ENCODE data around the gene LRRC8D. TPM values are rescaled to one million over a fixed set of nuclear protein-coding genes. Genes with fewer than 3 reads are reported as not detected.

Gene LRRC8D
- total RNA-seq, 2 donors from 2014 or later, result 35.8 to 42.7 TPM

DNA sequence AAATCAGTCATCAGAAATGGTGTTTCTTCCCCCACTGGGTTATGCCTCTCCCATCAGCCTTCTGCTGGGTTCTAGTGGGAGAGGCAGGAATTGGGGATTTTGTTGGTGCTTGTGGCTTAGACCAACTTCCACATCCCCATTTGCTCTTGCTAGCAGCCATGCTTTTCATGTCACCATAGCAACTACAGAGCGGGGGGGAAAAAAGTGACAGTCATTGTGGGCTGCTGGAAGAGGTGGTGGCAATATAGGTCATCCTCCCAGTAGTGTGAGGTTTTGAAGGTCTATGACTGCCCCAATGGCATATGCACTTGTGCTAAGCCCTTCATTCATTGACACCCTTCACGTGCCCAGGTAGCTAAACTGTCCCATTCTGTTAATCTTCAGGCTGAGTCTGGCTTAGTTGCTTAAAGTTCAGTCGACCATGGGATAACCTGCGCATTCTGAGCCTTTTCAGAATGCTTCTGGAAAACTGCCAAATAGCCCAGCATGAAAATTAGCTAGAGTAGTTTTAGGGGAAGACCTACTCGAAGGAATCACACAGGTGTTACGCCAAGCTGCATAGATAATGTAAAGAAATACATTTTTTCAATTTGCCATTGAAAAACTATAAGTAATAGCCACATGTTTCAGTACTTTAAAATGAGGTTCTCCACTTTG is 120.4 kb downstream of the LRRC8D start:
- H3K4me3 ChIP-seq, result no peak overlapping the region
- intact Hi-C loops (cut with DNase I), result no loop called here
- H3K4me1 ChIP-seq, result peaks cover 3% of the 10 kb centered on the region
- H3K36me3 ChIP-seq, result no peaks in the 10 kb centered on the region
- no peaks in the 10 kb centered on the region for H3K27me3 ChIP-seq
- no peak overlapping the region for H3K9ac ChIP-seq (ENCODE audit: low read depth in 2 of 2, low read length in 2 of 2)
- no peak overlapping the region for H3K27ac ChIP-seq
- TF ChIP-seq, protein P1, sequence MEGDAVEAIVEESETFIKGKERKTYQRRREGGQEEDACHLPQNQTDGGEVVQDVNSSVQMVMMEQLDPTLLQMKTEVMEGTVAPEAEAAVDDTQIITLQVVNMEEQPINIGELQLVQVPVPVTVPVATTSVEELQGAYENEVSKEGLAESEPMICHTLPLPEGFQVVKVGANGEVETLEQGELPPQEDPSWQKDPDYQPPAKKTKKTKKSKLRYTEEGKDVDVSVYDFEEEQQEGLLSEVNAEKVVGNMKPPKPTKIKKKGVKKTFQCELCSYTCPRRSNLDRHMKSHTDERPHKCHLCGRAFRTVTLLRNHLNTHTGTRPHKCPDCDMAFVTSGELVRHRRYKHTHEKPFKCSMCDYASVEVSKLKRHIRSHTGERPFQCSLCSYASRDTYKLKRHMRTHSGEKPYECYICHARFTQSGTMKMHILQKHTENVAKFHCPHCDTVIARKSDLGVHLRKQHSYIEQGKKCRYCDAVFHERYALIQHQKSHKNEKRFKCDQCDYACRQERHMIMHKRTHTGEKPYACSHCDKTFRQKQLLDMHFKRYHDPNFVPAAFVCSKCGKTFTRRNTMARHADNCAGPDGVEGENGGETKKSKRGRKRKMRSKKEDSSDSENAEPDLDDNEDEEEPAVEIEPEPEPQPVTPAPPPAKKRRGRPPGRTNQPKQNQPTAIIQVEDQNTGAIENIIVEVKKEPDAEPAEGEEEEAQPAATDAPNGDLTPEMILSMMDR (IDR thresholded peaks at IDR 0.05), result no peak
- no peak for DNase-seq
- no peaks in the 10 kb centered on the region for H3K9me3 ChIP-seq

DNA sequence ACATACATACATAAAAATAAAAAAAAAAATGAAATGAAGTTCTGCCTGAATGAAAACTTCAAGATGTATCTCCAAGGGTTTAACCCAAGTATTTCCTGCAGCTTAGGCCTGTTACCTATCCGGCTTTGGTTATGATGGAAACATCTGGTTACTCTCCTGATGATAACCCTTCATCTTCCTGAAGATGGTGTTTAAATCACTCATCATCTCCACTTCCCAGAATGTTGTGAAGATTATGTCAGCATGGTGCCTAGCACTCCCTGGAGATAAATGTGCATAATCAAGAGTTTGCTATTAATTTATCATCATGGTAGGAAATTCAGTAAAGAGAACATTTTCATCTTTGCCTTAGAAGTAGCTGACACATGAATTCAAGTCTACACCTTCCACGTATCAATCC is 121.2 kb downstream of the LRRC8D start:
- no peaks in the 10 kb centered on the region for H3K36me3 ChIP-seq
- H3K4me1 ChIP-seq, result peaks cover 3% of the 10 kb centered on the region
- no peak overlapping the region for H3K9ac ChIP-seq (ENCODE audit: low read depth in 2 of 2, low read length in 2 of 2)
- intact Hi-C loops (cut with DNase I), result no loop called here
- TF ChIP-seq, protein P1 (IDR thresholded peaks at IDR 0.05), result no peak
- no peaks in the 10 kb centered on the region for H3K27me3 ChIP-seq
- no peak for DNase-seq
- H3K27ac ChIP-seq, result no peak overlapping the region
- no peaks in the 10 kb centered on the region for H3K9me3 ChIP-seq
- H3K4me3 ChIP-seq, result no peak overlapping the region

DNA sequence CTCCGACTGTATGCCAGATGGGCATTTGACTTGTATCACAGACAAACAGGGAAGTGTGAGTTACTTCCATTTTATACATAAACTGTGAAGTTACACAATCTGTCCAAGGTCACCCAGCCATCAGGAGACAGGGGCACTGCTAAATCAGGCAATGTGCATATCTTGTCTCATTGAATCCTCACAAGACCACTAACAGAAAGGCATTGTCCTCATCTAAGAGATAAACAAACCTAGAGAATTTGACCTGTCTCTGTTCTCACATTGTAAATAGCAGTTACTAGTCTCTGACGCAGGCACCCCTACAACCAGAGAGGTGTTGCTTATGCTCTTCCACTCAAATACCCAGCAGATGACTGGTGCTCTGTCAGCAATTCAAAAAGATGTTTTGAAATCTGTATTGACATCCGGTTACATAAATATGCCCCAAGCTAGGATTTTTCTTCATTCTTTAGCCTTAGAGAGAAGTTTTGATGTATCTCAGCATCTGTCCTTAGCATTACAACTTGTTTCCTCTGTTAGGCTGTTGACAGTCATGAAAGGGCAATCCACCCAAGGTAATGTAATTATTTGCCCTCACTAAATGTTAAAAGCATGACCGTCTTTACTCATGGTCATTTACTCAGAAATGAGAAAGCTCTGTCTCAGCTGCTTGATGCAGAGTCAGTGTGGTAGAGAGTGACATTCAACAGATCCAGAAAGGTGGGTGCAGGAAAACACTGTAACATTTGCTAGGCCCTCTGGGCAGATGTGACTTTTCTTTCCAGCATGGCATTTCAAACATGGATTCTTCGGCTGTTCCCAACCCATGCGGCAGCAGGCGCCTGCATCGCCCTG is 122.2 kb downstream of the LRRC8D start:
- TF ChIP-seq, protein P1 (IDR thresholded peaks at IDR 0.05), result no peak
- Histone ChIP-seq H3K4me3 (no peak overlapping the region), H3K36me3 (no peaks in the 10 kb centered on the region), H3K27me3 (no peaks in the 10 kb centered on the region), H3K9me3 (no peaks in the 10 kb centered on the region), H3K9ac (ENCODE audit: low read depth in 2 of 2, low read length in 2 of 2) (no peak overlapping the region), H3K4me1 (peaks cover 3% of the 10 kb centered on the region), H3K27ac (no peak overlapping the region)
- intact Hi-C loops (cut with DNase I), result no loop called here
- DNase-seq, result no peak

GRCh38 chr1:89943846-89944781 is 123.3 kb downstream of the LRRC8D start:
- TF ChIP-seq, protein P1 (IDR thresholded peaks at IDR 0.05), result no peak
- Histone ChIP-seq H3K36me3 (no peaks in the 10 kb centered on the region), H3K9me3 (no peaks in the 10 kb centered on the region), H3K27me3 (no peaks in the 10 kb centered on the region), H3K4me1 (peaks cover 3% of the 10 kb centered on the region), H3K9ac (ENCODE audit: low read depth in 2 of 2, low read length in 2 of 2) (no peak overlapping the region), H3K27ac (no peak overlapping the region), H3K4me3 (no peak overlapping the region)
- no peak for DNase-seq
- intact Hi-C loops (cut with DNase I), result no loop called here

DNA sequence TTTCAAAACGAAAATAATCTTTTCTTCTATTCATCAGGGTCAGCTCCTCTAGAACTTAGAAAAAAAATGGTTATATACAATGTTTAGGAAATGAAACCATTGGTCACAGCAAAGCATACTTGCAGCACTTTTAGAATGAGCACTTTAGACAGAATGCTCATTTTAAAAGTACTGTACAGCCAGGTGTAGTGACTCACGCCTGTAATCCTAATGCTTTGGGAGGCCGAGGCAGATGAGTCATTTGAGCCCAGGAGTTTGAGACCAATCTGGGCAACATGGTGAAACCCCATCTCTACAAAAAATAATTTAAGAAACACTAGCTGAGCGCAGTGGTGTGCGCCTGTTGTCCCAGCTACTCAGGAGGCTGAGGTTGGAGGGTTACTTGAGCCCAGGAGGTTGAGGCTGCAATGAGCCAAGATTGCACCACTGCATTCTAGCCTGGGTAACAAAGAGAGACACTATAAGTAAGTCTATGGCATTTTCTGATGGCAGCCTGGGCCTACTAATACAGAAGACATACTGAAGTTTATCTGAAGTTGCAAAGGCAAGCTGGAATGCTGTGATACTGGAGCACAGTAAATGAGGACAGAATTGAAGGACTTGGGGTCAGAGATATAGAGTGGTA is 125.1 kb downstream of the LRRC8D start:
- intact Hi-C loops (cut with DNase I), result no loop called here
- Histone ChIP-seq H3K4me1 (peaks cover 3% of the 10 kb centered on the region), H3K9me3 (no peaks in the 10 kb centered on the region), H3K27ac (no peak overlapping the region), H3K9ac (ENCODE audit: low read depth in 2 of 2, low read length in 2 of 2) (no peak overlapping the region), H3K36me3 (no peaks in the 10 kb centered on the region), H3K4me3 (no peak overlapping the region), H3K27me3 (no peaks in the 10 kb centered on the region)
- TF ChIP-seq, protein P1 (IDR thresholded peaks at IDR 0.05), result no peak
- DNase-seq, result no peak
